OCI-LY1 (cell line): ENCODE results near the gene JPH2.

Experiments
- CTCF ChIP-seq: fragments of 200-600 bp; sonication (generic), shearing (Covaris generic); IDR thresholded peaks from 2 replicates; pipeline ENCODE4 v1.5.1; 2017; ENCODE audit warnings: mild to moderate bottlenecking, antibody characterized with exemption, low read length, moderate library complexity, mixed read lengths
- EZH2 ChIP-seq: fragments of 200-600 bp; sonication (generic), shearing (Covaris generic); IDR thresholded peaks from 2 replicates; pipeline ENCODE4 v1.8.0; 2017; ENCODE audit warnings: borderline replicate concordance, mixed run types, mild to moderate bottlenecking, antibody characterized with exemption, low read length, moderate library complexity, mixed read lengths

DNA sequence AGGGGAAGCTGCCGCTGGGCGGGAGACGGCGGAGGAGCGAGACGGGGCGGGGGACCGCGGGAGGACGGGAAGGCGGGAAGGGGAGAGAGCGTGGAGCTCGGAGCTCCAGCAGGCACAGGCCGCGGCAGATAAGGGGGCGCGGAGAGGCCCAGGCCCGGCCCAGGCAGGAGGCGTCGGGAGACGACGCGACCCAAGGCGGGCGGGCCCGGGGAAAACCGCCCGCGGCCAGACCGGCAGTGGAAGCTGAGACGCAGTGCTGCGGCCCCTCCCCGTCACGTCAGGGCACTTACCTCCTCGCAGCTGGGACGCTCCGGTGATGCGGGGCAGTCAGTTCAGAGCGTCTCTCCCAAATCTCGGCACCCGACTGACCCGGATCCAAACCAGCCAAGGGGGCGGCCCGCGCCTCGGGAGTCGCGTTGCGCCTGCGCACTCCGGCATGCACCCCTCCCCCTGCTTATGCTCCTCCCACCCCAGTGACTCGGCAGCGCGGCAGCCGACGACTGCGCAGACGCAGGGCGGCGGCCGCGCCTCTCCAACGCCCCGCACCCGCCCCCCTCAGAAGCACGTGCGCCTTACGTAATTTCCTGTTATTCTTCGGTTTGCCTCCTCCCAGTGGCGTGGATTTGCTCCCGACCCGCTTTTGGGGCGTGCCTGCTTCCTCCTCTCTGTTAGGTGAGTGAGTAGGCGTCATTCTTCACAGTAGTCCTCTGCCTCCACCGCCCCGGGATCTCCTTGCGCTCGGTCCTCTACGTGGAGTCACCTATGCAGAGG is 23.6 kb upstream of the JPH2 start, which contains the start of gene OSER1:
- TF ChIP-seq CTCF: no peak
- TF ChIP-seq EZH2: no peak
